CD4-positive, alpha-beta T cell treated with Interleukin-15 for 4 hours (primary cell): Measurements from ENCODE around the gene TMEM82.

ENCODE experiments used
- DNase-seq: peaks from one replicate; pipeline ENCODE4 v3.0.0-alpha.2; 2020; ENCODE audit warnings: low spot score

The TMEM82 gene

GRCh38 chr1:15786581-15786980 is 44.3 kb downstream of the TMEM82 start:
- no peak for DNase-seq

- DNase-seq = no peak
Observed at GRCh38 chr1:15788624-15789301, 46.5 kb downstream of the TMEM82 start.

DNA sequence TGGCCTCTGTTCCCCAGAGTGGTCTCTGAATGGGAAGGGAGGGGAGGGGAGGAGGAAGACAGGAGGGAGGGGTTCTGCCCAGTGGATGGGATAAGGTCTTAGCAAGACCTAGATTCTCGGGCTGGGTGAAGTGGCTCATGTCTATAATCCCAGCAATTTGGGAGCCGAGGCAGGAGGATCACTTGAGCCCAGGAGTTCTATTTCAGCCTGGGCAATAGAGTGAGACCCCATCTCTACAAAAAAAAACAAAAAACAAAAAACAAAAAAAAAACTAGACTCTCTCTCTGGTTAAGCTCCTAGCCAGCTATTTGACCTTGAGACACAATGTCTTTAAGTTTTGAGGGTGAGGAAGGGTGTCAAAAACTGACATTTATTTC is 53.8 kb downstream of the TMEM82 start:
- no peak for DNase-seq
